ENCODE results near the gene KLHL26.

DNA sequence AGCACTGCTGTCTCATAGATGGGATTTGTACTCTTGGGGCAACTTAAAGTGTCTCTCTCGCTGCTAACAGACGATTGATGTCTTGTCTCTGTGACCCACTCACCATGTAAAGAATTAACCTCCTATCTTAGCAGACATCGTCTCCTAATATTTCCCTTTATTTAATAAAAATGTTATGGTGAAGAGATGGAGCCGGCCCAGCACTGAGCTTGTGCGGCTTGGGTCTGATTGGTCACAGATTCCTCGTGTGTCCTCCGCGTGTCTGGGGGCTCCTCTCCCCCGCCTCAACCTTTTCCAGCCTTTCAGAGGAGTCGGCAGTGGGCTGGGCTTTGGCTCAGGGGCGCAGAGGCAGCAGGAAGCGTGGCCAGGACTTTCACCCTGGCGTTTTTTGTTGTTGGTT, 33.5 kb downstream of the KLHL26 start:
- TF ChIP-seq CTCF (conservative IDR thresholded peaks at IDR 0.05 in 1 of 2, IDR thresholded peaks at IDR 0.05 in 1 of 2; ENCODE audit: extremely low read depth in 1 of 2, insufficient read depth in 1 of 2, low read depth in 1 of 2, low read length in 2 of 2): no peak
- TF ChIP-seq EZH2 (IDR thresholded peaks at IDR 0.05; ENCODE audit: borderline replicate concordance, low read length): no peak

Measured in mammary epithelial cell (primary cell).